MV-4-11 (cell line): ENCODE data around the gene TAF1B.
"Not testable (repeated sequence)": the region's sequence is repeated elsewhere in the genome, so short reads cannot be mapped to it uniquely, and the experiment has no call there.

Source experiments
- DNase-seq: peaks from one replicate; lab custom pipeline; 2025; lab: John Stamatoyannopoulos, UW

TAF1B gene

DNA sequence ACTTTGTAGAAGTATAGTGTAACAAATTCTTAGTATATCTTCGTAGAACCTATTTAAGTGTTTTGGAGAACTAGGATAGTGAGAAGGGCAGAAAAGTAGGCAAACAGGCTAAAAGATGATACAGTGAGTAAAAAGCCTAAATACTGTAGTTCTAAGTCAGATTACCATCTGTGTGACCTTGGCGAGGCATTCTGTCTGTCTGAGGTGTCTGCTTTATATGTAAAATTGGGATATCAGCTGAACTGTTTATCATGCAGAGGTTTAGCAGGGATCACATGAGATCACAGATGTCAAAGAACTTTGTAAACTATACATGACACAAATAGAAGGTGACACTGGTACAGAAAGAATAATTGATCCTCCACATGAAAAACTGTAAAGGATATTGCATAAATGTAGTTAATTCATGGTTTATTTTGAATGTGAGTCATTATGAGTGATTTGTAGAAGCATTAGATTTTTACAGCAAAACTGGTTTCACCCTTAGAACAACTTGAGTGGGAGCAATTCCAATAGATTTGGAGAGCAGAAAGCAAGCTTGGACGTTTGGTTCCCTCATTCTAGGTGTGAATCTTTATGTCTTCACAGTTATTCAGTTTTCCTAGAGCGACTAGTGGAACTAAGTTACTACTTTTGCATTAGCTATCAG lies 41.9 kb downstream of the TAF1B start:
- DNase-seq, result no peak

DNA sequence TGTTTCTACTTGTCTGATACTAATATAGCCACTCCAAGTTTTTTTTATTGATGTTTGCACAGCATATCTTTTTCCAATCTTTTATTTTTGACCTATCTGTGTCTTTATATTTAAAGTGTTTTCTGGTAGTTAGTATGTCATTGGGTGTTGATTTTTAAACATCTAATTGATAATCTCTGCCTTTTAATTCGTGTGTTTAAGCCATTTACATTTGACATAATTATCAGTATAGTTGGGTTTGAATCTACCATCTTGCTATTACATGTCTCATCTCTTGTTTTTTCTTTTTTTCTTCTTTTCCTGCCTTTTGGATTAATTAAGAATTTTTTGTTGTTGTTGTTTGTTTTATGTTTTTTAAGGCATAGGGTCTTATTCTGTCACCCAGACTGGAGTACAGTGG lies 44.2 kb downstream of the TAF1B start:
- no peak for DNase-seq

DNA sequence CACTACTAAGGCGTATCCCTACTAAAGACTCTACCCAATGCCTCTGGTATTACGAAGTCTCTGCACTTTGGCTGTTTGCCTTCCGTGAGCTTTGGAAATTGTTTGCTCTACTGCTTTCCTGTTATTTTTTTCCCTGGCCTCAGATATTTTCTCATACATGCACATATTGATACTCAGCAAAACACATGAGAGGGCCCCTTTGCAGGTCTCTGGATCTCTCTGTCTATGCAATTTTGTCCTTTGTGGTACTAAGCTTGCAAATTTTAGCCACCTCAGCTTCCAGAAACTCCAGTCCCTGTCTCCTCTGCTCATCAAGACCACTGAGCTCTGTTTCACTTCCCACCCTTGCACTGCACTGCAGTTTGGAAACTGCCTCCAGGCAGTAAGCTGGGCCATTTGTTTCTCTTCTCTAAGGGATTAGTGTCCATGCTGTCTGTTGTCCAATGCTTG lies 46.6 kb downstream of the TAF1B start:
- peak; percentile 83 for DNase-seq

DNA sequence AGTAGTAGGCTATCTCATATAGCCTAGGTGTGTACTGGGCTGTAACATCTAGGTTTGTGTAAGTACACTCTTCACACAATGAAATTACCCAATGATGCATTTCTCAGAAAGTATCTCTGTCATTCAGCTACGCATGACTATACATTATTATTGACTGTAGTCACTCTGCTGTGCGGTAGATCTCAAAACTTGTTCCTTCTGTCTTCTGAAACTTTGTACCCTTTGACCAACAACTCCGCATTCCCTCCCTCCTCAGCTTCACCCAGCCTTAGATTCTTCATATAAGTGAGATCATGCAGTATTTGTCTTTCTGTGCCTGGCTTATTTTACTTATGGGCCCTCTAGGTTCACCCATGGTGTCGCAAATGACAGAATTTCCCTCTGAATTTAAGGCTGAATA lies 49.0 kb downstream of the TAF1B start:
- no peak for DNase-seq

DNA sequence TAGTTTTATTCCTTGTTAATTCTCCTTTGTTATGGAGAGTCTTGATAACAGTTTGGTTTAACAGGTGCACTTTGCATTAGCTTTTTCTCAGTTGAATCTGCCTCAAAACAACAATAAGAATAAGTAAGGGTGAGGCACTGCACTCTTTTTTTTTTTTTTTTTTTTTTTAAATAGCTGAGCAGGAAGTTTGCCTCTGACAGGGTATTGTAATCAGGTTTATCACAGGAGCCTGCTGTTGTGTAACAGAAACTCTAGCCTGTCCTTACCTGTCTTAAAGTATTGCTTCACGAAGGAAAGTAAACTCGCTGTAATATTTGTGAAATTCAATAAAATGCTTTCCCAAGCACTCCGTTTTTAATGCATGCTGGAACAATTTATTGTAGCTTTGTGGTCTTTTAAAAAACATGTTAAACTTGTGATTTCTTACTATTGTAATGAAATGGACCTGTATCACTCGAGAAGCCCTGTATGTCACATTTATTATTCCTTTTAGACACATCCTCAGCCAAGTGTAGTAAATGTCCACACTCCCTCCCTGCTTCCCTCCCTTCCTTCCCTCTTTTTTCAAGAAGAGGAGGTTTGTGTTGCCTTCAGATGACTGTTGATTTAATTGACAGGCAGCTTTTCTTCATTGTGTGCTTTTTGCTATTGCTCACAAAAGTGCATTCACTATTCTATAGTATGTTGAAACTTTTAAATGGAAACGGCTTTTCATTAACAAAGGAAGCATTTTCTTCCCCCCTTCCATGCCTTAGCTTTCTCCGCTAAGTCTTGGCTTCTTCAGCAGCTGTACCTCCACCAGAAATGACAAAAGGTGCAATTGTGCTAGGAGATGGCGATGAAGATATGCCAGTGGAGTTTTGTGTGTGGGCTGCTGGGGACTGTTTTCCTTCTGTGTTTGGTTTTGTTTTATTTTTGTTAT lies 52.7 kb downstream of the TAF1B start:
- no peak for DNase-seq

DNA sequence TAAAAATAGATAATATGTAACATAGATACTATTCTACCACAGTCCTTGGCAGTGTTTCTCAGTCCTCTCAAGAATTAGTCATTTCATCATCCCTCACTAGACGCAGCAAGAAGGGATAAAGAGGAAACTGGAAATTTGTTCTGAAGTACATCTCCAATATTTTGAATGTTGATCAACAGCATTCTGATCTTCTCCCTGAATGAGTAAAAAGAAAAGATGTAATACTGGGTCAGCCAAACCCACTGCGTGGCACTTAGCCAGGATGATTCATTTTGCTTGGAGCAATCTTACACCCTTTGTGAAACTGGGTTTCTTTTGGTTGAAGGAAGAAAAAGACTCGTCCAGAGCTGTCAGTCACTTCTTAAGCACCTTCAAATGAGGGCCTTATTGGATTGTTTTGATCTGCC lies 54.1 kb downstream of the TAF1B start:
- DNase-seq, result peak; percentile 81

DNA sequence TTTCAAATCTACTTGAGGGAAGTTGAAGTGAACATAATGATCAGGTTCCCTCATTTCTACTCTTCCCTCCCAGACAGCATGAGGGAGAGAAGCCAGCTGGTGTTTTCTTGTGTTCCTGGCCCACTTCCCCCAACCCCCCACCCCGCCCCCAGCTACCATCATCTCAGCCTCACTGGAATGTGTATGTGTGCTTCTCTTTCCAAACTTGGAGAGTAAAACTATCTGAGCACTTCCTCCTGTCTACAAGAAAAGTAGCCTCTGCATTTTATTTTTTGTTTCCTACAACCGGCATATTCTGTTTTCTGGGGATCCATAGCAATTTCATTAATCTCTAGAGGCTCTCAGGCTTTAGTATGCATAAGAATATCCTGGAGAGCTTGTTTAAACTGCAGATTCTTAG lies 54.6 kb downstream of the TAF1B start:
- DNase-seq, result no peak

DNA sequence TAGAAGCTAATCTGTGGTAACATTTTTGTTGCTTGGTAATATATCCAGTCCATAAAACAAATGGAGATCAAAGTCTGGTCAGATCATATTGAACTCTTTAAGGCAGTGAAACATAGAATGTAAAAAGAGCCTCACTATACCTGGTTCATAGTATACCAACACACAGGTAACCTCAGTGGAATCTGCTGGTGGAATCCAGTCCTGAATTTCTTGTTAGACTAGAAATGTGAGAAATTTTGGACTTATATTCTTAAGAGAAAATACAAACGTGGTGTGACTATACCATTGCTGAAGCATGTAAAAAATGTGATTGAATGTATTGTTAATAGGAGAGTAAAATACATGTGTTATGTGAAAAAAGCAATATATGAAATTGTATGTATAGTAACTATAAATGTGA lies 62.1 kb downstream of the TAF1B start:
- no peak for DNase-seq

DNA sequence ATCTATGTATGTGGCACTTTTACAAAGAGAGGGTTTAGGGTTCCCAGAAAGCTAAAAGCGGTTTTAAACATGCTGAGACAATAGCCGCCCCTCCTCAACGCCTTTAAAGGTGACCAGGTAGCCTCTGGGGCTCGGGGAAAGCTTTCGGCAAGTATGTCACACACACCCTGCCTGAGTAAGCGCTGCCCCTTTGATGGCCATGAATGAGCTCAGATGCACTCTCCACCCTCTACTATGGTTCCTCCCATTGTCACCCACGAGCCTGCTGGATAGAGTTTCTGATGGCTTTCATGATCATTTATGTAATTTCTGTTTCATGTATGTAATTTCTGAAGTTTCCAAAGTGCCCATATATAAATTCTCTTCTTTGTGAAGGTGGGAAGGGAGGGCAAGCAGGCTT lies 64.1 kb downstream of the TAF1B start:
- DNase-seq, result no peak

DNA sequence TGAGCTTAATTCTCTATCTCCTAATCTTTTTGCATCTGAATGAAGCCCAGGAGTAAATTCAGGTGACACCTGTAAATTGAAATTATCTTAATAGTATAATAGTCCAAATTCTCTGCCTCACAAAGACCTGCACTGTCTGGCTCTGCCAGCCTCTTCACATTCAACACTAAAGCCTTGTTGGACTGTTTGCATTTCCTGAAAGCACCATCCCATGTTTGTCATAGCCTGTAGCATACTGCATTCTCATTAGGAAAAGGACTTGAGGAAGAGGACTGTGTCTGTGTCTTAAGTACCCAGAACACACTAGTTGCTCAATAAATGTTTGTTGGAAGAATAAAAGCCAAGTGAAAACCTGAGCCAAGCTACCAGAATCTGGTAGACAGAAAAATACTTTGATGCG lies 65.4 kb downstream of the TAF1B start:
- DNase-seq, result no peak

DNA sequence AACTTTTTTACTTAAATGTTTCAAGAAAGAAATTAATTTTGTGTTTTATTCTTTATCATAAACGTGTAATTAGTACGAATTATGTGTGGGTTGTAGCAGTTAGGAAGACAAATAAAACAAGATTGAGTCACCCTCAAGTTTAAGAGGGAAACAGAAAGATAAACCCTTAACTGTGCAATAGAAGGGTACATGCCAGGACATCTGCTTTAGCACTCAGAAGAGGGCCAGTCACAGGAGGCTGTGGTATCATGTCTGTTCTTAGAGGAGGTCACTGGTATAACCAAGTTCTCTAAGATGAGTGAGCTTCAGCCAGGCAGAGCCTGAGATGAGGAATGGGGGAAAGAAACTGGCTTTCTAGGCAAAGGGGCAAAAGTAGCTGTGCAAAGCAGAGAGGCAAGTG lies 65.8 kb downstream of the TAF1B start:
- no peak for DNase-seq

DNA sequence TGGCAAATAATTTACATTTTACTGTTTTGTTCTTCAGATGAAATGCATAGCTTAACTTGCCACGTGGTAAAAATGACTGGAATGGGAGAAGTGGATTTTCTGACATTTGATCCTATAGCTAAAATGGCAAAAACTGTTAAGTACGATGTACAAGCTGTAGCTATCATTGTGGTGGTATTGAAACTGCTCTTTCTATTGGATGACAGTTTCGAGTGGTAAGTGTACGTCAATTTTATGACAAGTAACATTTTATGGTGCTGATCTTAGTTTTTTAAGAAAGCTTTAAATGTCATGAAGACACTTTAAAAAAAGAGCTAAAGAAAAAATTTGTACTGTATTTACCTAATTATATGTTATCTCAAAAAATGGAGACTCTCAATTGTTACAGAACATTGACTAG lies 67.4 kb downstream of the TAF1B start:
- no peak for DNase-seq

DNA sequence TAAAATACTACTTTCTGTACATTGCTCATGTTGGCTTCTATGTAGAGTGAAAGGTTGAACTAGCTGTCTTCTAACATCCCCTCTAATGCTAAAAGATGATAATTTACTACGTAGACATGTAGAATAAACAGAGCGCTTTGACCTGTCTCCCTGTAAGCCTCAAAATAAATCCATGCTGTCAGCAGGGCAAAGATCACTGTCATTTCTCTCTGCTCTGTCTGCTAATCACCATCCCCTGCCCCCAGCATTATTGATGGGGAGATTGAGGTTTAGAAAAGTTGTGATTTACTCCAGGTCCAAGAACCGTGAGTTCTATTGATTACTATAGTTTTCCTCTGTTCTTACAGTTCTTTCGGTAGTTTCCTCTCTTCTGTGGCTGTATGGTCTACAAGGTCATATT lies 69.2 kb downstream of the TAF1B start:
- DNase-seq, result no peak

DNA sequence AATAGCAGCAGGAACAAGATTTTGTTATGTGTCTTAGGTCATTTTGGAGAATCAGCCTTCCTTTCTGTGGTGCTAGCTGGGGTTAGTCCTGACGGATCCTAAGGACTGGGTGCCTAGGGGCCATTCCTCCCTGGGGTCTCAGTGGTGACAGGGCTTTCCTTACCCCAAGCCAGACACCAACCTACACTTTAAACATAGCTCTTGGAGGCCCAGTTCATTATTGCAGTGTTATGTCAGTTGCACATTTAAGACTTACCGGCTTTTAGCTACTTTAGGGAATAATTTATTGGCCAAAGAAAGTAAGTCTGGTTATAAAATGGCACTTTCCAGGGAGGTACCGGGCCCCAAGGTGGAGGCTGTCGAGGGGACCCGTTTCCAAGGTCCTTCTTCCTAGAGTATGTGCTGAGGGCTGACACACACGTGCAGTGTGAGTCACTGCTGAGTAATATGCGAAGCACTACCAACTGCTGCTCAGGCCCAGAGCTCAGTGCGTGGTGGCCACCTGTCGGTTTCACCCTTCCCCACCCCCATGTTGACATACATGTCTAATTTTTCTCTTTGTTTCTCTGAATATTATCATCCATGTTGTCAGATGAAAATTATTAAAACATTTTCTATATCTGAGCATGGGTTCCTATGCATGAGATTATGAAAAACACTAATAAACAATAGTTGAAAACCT lies 71.3 kb downstream of the TAF1B start:
- DNase-seq, result peak; percentile 67

DNA sequence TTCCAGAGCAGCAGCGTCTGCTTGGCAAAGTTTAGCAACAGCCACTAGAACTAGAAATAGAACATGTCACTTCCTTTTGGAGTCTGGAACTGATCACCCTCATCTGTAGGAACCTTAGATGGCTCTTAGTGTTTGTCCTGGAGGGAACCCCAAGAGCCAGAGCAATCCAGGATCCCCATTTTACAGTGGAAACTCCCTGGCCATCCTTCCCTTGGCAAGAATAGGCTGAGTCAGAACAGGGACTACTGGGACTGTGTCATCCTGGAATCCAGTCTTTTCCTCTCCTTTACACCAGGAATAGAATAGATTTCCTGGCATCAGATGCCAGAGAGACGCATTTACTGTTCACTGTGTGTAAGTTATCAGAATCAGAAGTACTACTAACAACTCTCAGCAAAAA lies 75.0 kb downstream of the TAF1B start:
- DNase-seq, result no peak

DNA sequence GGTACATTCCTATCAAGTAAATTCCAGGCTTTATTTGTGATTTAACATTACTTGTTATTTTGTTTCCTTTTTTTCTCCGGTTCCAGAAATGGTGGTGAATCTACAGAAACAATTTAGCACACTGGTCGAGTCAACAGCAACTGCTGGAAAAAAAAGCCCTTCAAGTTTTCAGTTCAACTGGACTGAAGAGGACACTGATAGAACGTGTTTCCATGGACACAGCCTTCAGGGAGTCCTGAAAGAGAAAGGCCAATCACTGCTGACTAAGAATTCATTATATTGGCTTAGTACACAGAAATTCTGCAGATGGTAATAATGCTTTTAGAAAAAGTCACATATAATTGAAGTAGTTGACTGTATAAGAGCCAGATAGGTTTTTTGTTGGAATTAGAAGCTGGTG lies 76.2 kb downstream of the TAF1B start:
- no peak for DNase-seq

DNA sequence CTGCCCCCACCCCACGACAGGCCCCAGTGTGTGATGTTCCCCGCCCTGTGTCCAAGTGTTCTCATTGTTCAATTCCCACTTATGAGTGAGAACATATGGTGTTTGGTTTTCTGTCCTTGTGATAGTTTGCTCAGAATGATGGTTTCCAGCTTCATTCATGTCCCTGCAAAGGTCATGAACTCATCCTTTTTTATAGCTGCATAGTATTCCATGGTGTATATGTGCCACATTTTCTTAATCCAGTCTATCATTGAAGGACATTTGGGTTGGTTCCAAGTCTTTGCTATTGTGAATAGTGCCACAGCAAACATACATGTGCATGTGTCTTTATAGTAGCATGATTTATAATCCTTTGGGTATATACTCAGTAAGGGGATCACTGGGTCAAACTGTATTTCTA lies 83.7 kb downstream of the TAF1B start:
- not testable (repeated sequence) for DNase-seq

DNA sequence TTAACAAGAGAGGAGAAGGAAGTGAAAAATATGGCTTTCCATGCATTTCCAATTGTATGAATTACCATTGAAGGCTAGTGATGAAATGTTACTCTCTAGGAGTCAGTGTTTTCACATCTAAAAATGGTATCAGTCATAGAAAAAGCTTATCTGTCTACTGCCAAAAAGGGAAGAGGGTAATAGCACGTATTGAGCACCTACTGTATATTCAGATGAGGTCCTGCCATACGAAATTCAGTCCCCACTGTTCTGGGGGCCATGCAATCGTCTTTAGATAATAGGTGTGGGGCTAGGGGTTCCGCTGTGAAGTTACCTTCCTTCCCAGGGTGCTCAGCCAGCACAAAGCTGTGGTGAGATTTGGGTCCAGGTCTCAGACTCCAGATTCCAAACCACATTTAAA lies 94.0 kb downstream of the TAF1B start:
- peak; percentile 55 for DNase-seq

DNA sequence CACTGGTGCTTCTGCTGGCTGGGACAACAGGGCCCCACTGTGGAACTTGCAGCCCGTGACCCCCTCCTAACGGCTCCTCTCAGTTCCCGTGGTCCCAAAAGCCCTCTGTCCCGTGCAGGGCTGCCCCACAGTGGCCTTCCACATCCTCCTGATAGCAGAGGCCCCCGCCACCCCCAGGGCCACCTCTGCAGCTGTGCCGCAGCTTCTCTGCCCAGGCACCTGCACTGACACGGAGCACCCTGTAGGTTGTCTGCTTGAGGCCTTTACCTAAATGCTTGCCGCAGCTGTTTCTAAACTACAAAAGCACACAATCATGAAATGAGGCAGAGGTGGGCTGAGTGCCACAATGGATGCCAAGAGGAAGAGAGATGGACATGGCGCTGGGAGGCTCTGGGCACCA lies 94.7 kb downstream of the TAF1B start:
- DNase-seq, result no peak

DNA sequence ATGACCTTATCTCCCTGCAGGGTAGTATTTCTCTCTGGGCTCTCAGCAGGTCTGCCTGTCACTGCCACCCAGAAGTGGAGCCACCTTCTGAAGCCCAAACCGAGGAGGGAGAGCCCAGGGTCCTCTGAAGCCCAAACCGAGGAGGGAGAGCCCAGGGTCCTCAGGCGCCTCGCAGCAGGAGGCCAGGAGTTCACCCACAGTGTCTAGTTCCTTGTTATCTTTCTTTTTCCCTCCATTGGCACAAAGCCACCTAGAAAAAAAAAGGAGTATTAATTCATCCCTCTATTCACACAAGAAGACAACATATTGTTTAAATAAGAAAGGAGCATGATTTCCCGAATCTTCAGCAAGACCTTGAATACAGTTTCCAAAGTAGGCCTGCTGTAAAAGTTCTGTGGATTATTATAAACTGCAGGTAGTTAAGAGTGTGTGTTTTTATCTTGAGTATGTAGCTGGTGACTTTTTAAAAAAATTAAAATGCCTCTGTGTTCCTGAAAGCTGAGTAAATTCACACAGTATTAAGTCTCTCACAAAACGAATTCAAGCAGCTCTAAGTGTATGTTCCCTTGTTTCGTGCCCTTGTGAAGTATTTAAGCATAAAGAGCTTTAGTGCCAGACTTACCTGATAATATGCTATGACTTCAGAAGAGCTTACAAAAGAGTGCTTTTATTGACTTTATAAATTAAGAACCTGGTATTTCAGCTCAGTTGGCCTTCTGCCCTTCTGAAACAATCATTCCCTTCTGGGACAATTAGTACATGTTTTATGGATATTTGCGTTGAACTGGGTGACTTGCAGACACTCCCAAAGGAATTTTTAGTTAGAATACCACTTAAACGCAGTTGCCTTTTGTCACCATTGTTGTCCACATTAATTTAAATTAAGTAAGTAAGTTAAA lies 96.6 kb downstream of the TAF1B start:
- DNase-seq, result no peak

DNA sequence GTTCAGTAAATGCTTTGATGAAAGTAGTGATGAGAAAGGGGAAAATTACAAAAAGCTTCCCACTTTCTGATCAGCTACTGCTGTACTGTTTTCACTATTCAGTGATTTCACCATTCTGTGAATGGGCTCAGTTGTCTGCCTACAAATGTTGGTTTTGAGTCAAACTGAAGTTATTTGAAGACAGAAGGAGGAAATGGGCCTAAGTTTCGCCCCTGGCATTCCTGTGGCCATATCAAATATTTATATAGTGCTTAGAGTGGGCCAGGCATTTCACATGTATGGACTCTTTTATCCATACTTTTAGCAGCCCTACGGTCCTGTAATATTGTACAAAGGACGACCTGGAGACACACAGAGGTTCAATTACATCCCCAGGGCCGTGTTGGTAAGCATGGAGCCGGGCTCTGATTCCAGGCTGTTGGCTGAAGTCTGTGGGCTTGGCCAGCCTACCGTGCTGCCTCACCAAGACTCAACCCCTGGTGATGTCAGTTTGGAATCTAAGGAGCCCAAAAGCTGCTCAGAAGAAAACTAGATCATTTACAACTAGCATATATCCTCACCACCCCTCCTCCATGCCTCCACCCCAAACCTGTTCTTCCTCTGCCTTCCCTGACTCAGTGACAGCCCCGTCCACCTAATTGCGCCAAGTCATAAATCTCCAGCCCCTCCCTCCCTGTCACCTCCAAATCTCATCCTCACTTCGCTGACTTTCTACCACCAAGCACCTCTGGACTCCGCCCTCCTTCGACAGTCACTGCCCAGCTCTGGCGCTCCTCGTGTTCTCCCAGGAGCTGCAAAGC lies 98.1 kb downstream of the TAF1B start:
- peak; percentile 39 for DNase-seq
